HS-5 (cell line): ENCODE measurements around the gene SP7.
"Not testable (repeated sequence)": the region's sequence is repeated elsewhere in the genome, so short reads cannot be mapped to it uniquely, and the experiment has no call there.

Source experiments
- DNase-seq: peaks from one replicate; pipeline ENCODE4 v3.0.0-alpha.2; 2012; ENCODE audit warnings: low read depth

Gene SP7

DNA sequence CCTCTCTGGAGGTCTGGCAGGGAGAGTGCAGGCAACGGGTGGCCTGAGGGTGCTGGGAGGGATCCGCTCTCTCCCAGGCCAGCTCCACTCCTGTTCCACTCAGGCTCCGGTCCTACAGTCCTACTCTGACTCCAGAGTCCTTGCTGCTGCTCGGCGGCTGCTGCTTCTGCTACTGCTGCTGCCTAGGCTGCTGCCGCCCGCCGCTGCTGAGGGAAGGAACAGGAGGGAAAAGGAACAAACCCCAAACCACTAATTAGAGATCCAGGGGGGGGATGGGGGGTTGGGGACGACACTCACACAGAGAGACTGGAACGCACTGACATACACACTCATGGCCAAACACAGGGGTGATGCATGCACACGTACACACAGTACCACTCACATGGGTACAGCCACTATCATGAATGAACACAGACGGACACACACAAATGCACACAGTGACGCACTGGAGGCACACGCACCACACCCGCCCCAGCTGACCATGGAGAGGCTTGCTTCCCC lies at the start of gene SP7:
Gene SP7, minus strand, starts transcription at position 174 of the 501 bp plus-strand sequence. CDS start 708 bp downstream, outside the sequence.
- no peak for DNase-seq

GRCh38 chr12:53383258-53383657 lies 47.1 kb upstream of the SP7 start:
- DNase-seq, result no peak

- DNase-seq, result no peak
Observed at GRCh38 chr12:53381731-53382630, 45.8 kb upstream of the SP7 start.

DNA sequence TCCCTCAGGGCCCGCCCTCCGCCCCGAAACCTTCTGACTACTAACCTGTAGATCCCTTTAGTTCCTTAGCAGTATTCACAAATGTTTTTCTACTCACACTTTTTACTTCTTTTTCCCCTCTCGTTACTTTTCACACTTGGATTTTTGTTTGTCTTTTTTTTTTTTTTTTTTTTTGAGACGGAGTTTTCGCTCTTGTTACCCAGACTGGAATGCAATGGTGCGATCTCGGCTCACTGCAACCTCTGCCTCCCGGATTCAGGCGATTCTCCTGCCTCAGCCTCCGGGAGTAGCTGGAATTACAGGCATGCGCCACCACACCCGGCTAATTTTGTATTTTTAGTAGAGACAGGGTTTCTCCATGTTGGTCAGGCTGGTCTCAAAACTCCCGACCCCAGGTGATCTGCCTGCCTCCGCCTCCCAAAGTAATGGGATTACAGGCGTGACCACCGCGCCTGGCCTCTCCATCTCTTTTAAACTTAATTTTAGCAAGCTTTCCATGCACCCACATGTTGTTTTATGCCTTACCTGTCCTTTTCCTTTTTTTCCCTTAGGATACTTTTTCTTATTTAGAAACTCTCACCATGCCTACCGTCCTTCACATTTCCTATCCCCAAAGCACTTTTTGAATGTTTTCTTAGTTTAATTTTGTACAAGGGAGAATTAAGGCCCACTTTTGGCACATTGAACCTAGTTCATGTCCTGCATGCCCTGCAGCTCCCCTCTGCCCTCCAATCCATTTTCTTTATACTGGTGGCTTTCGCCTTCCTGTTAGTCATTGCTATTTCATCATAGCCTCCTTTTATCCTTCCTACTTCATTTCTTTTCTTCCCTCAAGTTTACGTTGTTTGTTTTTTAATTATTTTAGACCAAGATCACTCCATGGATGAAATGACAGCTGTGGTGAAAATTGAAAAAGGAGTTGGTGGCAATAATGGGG lies 44.9 kb upstream of the SP7 start:
- DNase-seq, result no peak

DNA sequence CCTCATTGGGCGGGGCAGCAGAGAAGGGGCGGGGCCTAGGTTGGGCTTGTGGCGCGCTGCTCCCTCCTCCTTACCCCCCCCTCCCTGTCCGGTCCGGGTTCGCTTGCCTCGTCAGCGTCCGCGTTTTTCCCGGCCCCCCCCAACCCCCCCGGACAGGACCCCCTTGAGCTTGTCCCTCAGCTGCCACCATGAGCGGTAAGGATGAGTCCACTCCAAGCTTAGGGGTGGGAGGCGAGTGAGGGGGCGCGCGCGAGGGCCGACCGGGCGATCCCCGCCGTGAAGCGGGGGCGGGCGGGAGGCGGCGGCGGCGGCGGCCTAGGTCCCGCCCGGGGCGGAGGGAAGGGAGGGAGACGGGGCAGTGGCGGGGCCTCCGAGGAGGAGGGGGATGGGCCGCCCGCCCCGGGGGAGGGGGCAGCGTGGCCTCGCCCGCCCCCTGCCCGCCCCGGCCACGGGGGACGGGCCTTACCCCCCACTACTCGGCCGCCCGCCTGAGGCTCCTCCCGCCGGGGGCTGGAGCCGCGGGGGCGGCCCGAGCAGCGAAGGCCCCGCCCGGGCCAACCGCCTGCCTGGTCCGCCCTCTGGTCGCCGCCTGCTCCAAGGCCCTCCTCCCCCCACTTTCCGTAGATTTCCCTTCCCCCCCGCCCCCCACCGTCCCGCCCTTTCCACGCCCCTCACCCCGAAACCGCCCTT lies 44.1 kb upstream of the SP7 start, which contains the start of gene SP1:
Gene SP1, plus strand, starts transcription at position 73 of the 690 bp plus-strand sequence. Its CDS starts 116 bp downstream, at position 189.
- DNase-seq, result peak; percentile 53

DNA sequence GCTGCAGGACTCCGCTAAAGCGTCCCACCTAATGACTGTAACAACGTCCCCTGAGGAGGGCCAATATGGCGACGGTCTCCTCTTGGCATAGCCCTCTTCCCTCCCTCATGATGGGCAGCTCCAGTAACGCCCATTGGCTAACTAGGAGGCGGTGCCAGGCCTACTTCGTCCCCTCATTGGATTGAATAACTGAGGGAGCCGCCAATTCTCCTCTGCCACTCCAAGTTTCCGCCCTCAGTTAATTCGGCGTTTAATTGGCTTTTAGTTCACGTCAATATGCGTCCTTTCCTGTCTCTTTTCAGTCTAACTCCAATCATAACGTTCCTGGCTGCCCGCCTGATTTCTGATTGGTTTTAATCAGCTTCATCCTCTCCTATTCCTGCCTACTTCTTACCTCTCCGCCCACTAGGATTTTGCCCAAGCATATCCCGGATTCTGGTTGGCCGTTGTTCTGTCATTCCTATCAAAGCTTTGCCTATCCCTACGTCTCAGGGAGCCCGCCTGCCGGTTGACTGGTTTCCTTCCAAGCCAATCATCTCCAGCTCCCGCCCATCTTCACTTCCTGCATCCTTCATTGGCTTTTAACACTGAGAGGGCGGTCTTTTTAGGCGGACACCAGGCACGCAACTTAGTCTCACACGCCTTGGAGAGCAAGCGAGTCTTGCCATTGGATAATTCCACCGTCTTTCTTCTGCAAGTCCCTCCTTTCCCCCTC lies 43.4 kb upstream of the SP7 start:
- peak; percentile 100 for DNase-seq

- DNase-seq, result no peak
Observed at GRCh38 chr12:53378724-53379388, 42.7 kb upstream of the SP7 start.

DNA sequence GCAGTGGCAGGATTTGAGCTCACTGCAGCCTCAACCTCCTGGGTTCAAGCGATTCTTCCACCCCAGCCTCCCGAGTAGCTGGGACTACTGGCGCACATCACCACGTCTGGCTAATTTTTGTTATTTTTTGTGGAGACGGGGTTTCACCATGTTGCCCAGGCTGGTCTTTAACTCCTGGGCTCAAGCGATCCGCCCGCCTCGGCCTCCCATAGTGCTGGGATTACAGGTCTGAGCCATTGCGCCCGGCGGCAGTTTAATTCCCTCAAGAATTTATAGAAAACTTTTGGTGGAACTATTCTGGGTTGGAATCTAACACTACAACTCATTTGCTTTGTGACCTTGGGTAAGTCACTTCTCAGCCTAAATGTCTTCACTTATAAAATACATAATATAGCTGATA lies 42.1 kb upstream of the SP7 start:
- no peak for DNase-seq

- no peak for DNase-seq
Observed at GRCh38 chr12:53376747-53377146, 40.6 kb upstream of the SP7 start.

DNA sequence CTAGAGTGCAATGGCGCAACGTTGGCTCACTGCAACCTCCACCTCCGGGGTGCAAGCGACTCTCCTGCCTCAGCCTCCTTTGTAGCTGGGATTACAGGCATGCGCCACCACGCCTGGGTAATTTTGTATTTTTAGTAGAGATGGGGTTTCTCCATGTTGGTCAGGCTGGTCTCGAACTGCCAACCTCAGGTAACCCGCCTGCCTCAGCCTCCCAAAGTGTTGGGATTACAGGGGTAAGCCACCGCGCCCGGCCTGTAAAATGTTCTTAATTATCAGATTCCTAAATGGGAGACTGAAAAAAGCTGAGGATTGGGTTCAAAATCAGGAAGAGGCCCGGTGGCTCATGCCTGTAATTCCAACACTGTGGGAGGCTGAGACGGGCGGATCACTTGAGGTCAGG lies 38.1 kb upstream of the SP7 start:
- DNase-seq, result not testable (repeated sequence)

DNA sequence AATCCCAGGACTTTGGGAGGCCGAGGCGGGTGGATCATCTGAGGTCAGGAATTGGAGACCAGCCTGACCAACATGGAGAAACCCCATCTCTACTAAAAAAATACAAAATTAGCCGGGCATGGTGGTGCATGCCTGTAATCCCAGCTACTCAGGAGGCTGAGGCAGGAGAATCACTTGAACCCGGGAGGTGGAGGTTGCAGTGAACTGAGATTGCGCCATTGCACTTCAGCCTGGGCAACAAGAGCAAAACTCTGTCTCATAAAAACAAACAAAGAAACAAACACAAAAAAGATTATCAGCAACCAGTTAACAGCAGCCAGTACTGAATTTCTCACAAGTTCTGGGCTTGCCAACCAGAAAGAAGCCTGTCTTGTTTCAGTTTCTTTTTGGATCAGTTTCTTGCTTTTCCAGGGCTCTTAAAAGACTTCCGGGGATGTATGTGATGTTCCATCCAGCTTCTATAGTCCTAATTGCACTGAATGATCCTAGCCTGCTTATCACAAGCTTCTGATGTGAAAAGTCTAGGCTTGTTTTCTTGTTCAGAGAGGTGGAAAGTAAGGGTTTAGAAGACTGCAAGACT lies 37.5 kb upstream of the SP7 start:
- not testable (repeated sequence) for DNase-seq

- DNase-seq, result no peak
Observed at GRCh38 chr12:53365245-53365904, 29.2 kb upstream of the SP7 start.

DNA sequence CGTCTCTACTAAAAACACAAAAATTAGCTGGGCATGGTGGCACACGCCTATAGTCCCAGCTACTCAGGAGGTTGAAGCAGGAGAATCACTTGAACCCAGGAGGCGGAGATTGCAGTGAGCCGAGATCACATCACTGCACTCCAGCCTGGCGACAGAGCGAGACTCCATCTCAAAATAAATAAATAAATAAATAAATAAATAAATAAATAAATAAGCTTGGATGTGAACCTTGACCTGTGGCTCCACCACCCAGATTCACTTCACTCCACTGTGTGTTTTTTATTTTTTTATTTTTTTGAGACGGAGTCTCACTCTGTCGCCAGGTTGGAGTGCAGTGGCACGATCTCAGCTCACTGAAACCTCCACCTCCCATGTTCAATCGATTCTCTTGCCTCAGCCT lies 25.5 kb upstream of the SP7 start:
- not testable (repeated sequence) for DNase-seq

DNA sequence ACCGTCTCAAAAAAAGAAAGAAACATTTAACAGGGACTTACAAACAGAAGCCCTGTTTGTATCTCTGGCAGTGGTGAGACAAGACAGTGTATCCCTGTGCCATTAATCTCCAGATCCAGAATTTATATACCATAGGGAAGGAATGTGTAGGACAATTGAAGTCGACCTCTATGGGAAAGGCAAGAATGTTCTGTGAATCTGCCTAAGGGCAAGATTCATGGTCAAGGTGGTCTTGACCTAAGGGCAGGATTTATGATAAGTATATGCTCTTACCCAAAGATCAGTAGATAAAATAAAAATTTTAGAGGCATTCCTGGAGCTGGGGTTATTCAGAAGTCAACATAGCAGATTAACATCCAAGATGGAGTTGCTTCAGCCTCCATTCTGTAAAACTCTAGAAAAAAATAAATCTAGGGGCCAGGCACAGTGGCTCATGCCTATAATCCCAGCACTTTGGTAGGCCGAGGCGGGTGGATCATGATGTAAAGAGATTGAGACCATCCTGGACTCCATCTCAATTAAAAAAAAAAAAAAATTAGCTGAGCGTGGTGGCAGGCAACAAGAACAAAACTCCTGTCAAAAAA lies 22.8 kb upstream of the SP7 start:
- DNase-seq, result no peak

DNA sequence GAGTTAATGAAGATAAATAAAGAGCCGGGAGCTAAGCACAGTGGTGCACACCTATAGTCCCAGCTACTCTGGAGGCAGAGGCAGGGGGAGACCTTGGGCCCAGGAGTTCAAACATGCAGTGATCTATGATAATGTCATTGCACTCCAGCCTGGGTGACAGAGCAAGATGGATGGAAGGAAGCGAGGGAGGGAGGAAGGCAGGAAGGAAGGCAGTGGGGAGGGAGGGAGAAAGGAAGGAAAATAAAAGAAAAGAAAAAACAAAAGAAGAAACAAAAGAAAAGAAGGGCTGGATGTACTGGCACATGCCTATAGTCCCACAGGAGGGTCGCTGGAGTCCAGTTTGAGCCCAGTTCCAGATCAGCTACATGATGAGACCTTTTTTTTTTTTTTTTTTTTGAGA lies 19.0 kb upstream of the SP7 start:
- DNase-seq, result no peak

GRCh38 chr12:53353257-53353655 lies 17.1 kb upstream of the SP7 start:
- DNase-seq, result no peak

DNA sequence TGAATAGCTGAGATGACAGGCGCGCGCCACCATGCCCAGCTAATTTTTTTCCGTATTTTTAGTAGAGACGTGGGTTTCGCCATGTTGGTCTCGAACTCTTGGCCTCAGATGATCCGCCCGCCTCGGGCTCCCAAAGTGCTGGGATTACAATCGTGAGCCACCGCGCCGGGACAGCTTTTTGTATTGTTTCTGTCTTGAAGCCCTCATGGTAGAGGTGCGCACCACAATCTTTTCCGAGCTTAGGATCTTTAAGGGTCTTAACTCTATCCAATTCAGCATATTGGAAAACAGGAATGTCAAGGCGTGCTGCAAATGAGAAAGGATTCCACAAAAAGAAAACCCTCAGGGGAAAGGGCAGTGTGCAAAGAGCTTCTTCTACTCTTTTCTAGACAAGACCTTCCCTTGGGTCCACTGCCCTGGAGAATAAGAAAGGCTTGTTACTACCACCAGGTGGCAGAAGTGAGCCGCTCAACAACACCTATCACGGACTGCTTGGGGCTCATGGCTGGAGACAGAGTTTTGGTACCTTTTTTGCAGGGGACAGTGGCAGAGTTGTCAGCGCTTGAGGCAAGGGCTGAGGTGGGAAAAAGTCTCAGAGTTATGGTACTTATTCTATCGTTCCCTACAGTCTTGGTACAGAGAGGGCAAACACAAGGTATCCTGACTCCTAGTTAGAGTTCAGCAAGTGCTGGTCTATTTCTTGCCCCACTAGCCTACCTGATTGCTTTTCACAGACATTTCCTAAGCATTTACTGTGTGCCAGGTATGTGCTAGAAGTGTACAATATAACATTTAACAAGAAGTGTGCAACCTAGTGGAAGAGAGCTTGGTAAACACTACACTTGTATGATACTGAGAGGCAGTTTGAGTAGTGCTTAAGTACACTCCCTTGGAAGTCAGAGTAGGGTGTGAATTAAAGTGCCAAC lies 16.4 kb upstream of the SP7 start:
- DNase-seq, result peak; percentile 59

DNA sequence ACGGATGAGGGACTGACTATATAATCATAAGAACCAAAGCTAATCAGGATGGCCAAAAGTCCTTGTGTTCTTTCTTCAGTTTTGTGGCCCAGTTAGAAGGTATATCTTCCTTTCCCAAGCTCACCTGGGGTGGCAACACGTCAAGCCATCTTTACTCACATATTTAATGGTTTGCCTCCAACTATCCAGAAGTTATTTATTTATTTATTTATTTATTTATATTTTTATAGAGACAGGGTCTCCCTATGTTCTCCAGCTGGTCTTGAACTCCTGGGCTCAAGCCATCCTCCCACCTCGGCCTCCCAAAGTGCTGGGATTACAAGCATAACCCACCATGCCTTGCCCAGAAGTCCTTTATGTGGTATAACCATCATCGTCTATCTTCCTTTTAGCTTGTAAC lies 11.8 kb upstream of the SP7 start:
- no peak for DNase-seq
